HG02943 (cell line): ENCODE data around the gene ZNF74.
"Not testable (repeated sequence)": the region's sequence is repeated elsewhere in the genome, so short reads cannot be mapped to it uniquely, and the experiment has no call there.

Source experiments
- ATAC-seq: cut with Tn5 transposase; IDR thresholded peaks from one replicate; pipeline ENCODE4 v1.9.1; 2021; ENCODE audit warnings: mild to moderate bottlenecking, low read depth, moderate library complexity; ENCODE audit not compliant: unreplicated experiment

The ZNF74 gene

GRCh38 chr22:20415699-20416098, 21.7 kb downstream of the ZNF74 start:
- ATAC-seq, result not testable (repeated sequence)

- ATAC-seq, result no peak
These were observed 24.3 kb downstream of the ZNF74 start for GRCh38 chr22:20418211-20418788.

- no peak for ATAC-seq
These were observed 25.7 kb downstream of the ZNF74 start for GRCh38 chr22:20419664-20419951.

- ATAC-seq, result no peak
These were observed 26.3 kb downstream of the ZNF74 start for GRCh38 chr22:20420157-20420842.

GRCh38 chr22:20421507-20421874, 27.5 kb downstream of the ZNF74 start:
- no peak for ATAC-seq

- ATAC-seq, result no peak
These were observed 28.5 kb downstream of the ZNF74 start for GRCh38 chr22:20422271-20423007.

- ATAC-seq, result no peak
These were observed 29.3 kb downstream of the ZNF74 start for GRCh38 chr22:20423008-20423905.

- no peak for ATAC-seq
These were observed 30.1 kb downstream of the ZNF74 start for GRCh38 chr22:20423906-20424551.

- no peak for ATAC-seq
These were observed 30.6 kb downstream of the ZNF74 start for GRCh38 chr22:20424568-20424931.

- ATAC-seq, result no peak
These were observed 31.1 kb downstream of the ZNF74 start for GRCh38 chr22:20424932-20425565.

- no peak for ATAC-seq
These were observed 31.8 kb downstream of the ZNF74 start for GRCh38 chr22:20425566-20426258.

- no peak for ATAC-seq
These were observed 32.3 kb downstream of the ZNF74 start for GRCh38 chr22:20426259-20426615.

- ATAC-seq, result no peak
These were observed 33.4 kb downstream of the ZNF74 start for GRCh38 chr22:20427104-20427944.

GRCh38 chr22:20427945-20428417, 34.0 kb downstream of the ZNF74 start:
- no peak for ATAC-seq

GRCh38 chr22:20428496-20429253, 34.7 kb downstream of the ZNF74 start:
- ATAC-seq, result no peak

GRCh38 chr22:20429254-20430100, 35.5 kb downstream of the ZNF74 start:
- no peak for ATAC-seq

GRCh38 chr22:20430101-20430719, 36.3 kb downstream of the ZNF74 start:
- no peak for ATAC-seq
